T-helper 9 cell (primary cell): ENCODE measurements around the gene RASGRF2.

ENCODE experiments used
- DNase-seq: peaks from one replicate; pipeline ENCODE4 v3.0.0-alpha.2; 2020

The RASGRF2 gene

GRCh38 chr5:81181576-81182316 lies 221.6 kb downstream of the RASGRF2 start:
- no peak for DNase-seq

DNA sequence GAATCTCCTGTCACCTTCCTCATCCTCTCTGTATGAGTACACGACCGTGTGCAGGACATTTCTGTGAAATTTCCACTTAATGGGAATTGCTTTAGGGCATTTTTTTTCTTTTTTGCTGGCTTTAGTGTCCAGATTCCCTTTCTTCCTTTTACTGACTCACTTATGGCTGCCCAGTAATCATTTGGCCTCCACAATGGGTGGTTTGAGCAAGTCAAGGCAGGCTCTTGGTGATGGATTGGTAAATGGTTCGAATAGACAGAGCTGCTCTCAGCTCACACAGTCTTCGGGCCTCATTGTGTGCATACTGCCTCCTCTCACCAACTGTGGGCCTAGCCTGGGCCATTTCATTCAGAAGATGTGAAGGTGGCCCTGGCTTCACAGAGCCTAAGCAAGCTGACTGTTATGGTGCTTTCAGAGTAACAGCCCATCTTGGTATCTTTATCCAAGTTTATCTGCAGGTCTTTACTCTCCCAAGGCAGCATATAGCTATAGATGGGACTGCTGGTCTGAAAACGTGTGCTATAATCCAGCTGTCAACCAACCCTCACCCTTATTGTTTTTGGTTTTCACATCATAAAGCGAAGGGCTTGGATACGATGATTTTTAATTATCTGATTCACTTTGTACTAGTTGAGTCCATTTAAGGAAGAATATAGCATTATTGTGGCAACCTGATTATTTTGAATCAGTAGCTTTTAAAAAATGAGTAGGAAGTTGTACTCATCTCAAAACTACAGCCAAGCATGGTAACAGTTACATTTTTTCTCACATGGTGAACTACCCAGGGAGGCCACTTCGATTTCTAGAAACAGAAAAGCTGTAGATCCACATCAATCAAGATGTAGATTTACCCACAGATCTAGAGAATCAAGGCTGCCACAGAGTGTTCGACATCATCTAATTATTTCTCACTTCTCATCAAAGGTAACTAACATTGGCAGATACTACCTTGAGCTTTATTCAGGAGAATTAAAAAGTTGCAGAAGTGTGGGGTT lies 222.5 kb downstream of the RASGRF2 start:
- DNase-seq: no peak

DNA sequence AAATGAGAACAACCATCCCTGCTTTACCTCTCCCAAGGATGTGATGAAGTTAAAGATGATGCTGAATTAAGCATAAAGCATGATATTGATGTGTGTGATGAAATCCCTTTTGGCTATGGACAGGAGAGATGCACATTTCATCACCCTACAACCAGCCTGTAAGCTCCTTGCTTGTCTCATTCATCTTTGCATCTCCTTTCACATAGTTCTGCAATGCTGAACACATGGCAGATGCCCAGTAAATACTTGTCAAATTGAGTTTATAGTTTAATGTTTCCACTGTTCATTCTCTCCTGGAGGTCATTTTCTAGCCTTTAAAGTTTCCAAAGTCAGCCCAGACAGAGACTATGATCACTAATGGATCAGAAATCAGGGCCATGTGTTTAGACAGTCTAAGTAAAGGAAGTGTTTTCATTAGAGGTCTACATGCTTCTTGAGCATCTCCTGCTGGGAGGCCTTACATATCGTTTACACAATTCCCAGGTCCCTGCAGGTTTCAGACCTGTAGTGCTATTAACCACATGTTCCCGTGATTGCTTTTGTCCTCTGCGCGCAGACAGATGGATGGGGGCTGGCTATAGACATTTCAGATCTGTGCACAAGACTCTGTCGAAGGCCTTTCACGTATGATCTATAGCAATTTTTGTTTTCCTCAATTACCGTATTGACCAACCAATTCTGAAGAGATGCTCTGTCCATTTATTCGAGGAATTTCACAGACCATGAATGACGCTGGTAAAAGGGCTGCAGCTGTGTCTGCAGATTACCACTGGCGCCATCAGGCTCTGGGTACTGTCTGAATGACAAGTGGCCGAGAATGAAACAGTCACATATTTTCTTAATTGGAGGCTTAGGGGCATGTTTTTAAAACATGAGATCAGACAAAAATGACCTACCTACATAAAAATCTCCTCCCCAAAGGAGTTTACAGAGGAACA lies 223.9 kb downstream of the RASGRF2 start:
- DNase-seq: no peak

- DNase-seq: no peak
These were observed 224.6 kb downstream of the RASGRF2 start for GRCh38 chr5:81184749-81185110.

DNA sequence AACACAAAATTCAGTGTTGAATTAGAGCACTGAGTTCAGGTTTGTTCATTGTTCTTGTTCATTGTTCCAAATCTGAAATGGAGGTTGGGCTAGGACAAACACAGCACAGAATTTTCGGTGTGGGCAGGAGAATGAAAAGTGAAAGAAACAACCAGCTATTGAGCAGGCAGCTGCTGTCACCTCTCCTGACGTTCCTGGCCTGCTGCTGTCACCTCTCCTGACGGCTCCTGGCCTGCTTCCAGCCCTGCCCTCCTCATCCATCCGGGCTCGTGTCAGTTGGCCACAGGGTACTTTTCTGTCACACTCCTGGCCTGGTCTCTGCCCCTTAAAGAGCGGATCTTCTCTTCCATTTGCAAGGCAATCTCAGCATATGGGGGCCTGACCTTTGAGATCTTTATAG lies 227.7 kb downstream of the RASGRF2 start:
- no peak for DNase-seq

- no peak for DNase-seq
These were observed 228.8 kb downstream of the RASGRF2 start for GRCh38 chr5:81188962-81189361.

- DNase-seq: no peak
These were observed 229.8 kb downstream of the RASGRF2 start for GRCh38 chr5:81189875-81190498.

DNA sequence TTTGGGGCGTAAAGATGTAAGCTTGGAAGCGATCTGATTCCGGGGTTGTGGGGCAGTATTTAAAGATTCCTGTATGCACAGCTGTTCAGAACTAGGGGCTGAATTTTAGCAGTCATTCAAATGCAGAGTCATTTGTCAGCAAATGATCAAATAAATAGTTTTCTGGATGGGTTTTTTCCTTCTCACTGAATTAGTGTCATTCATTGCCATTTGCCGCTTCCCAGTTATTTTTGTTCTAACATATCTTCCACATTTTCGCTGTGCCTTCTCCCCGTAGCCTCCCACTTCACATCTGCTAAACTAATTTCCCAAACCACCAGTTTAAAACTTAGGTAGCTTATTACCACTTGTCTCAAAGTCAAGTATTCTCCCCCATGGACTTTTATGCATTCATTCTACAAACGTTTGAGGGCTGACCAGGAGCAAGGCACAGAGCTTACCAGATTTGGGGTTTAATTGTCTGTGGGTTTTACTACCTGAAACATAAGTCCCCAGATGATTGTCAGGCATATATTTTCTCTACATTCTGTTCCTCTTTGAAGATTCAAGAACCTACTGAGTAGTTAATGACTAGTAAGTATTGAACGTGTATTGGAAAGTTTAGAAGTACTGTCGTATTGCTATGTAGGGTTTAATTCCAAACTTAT lies 231.7 kb downstream of the RASGRF2 start:
- DNase-seq: no peak

- DNase-seq: no peak
These were observed 232.2 kb downstream of the RASGRF2 start for GRCh38 chr5:81192373-81192750.

DNA sequence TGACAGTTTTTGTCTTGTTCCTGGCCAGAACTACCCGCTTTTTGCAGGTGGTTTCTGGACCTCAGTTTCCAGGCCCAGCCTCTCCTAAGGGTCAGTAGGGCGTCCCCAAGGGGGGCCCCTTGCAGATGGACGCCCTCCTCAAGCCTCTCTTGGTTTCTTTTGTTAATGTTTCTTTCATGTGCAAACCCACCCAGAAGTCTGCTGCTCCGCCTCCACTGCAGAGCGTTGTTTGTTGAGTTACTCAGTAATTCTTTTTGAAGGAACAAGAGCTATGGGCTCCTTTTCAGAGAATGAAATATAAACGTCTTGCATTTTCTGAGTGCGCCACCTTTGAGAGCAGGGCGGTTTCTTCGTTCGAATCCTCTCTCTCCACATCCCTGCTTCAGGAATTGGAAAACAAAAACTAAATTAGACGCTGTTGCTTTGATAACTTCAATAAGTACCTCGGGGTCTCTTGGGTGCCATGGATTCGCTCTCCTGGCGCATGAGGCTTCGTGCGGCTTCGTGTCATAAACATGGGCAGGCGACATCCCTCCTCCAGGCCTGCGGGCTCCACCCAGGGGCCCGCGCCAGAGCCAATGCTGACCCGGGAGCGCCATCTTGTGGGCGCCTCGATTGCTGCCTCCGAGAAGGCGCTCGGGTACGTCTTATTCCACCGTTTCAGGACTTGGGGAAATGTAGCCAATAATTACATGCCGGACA lies 234.6 kb downstream of the RASGRF2 start:
- DNase-seq: peak; percentile 78

DNA sequence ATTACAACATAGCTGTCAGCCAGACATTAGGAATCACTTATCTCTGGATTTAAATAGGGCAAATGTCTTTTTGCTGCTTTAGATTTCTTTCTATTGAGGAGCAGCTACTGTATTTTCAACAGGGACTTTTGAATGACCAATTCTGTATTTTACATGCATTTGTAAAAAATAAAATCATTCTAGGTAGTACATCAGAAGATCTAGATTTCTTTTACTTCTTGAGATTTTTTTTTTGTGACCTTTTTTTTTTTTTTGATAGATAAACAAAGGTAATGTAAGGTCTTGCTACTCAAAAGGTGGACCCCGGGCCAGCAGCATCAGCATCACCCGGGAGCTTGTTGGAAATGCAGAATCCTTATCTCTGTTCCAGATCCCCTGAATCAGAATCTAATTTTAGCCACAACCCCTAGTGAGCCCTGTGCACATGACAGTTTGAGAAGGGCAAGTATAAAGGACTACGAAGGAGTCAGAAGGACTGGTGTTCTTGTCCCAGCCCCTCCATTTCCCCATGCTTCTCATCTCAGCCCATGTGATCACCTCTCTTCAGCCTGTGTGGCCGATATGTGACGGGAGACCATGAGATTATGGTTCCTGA lies 235.3 kb downstream of the RASGRF2 start:
- no peak for DNase-seq

DNA sequence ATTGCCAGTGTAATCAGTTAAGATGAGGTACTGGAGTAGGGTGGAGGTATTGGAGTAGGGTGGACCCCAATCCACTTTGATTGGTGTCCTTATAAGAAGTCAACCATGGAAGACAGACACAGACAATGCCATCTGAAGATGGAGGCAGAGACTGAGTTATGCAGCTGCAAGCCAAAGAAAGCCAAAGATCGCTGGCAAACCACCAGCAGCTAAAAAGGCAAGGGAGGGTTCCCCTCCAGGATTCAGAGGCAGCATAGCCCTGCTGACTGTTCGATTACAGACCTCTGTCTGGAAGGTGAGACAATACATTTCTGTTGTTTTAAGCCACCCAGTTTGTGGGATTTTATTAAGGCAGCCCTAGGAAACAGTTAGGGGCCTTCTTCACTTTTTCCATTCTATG lies 242.5 kb downstream of the RASGRF2 start:
- DNase-seq: no peak

DNA sequence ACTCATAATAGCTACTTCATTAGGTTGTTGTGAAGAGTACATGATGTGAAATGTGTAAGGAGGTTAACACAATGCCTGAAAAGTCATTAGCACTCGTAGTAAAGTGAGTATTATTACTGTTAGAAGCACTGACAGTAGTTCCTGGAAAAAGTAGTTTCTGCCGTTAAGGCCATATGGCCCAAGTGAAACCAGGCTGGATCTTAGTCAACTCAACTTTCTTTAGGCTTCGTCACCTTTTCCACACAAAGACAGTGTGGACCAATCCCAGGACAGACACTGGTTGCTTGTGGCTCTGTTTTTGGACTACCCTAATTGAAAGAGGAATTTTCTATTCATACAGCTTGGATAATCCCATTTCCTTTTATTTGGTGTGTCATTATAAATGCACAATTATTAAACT lies 243.6 kb downstream of the RASGRF2 start:
- DNase-seq: no peak

DNA sequence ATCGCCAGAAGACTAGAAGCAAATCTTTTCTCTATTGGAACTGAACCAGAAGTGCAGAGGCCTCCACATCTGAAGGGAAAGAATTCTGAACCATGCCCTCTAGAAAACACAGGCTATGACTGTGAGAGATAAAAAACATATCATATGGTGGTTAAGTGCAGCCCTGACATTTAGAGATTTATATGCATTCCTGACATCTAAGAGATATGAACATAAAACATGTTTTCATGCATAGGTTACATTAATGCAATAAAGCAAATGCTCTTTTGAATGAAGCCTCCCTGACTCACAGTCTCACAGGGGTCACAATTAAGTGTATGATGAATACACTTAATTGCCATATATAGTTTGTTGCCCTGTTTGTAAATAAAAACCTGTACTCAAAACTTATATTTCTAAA lies 244.0 kb downstream of the RASGRF2 start:
- DNase-seq: no peak

- DNase-seq: no peak
These were observed 244.9 kb downstream of the RASGRF2 start for GRCh38 chr5:81205058-81205457.

DNA sequence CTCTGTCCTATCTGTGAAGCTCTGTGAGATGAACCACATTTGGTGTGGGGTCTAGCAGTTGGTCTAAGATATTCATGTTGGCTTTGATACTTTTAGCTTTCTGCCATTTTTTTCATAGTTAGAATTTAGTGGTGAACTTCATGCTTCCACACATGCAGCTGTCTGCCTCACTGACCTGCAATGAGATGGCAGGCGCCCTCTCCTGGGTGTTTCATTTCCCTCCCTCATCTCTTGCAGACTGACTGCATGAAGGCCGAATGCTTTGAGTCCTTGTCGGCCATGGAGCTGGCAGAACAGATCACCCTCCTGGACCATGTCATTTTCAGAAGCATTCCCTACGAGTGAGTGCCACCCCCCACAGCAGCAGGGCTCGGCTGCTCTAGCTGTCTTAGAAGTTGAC lies 246.8 kb downstream of the RASGRF2 start:
- no peak for DNase-seq

GRCh38 chr5:81208904-81209303 lies 248.7 kb downstream of the RASGRF2 start:
- DNase-seq: no peak

- no peak for DNase-seq
These were observed 249.2 kb downstream of the RASGRF2 start for GRCh38 chr5:81209386-81209785.

DNA sequence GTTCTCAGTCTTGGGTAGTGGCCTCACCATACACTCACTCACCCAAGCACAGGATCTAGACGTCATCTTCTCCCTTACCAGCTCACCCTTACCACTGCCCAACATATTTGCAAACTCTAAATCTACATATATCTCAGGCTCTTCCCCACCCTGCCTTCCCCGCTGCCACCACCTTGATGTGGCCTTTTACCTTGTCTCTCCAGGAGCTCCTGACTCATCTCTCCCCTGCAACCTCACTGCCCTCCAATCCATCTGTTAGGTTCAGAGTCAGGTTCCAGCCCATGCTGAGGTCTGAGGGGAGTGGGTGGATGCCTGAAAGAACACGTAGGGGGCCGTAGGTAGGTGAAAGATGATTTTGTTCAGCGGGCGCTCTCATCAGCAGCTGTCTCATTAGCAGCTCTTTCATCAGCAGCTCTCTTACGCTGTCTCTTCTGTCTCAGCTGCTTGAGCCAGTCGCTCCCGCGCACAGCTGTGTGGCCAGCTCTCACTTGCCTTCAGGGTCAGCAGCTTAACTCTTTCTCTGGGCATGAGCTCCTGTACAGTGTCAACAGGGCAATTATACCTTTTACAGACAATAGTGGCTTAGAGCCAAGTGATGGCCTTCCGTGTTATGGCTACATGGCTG lies 249.8 kb downstream of the RASGRF2 start:
- DNase-seq: no peak

- no peak for DNase-seq
These were observed 252.1 kb downstream of the RASGRF2 start for GRCh38 chr5:81212211-81212751.
